ENCODE measurements around the gene CRISP2. TPM values are rescaled to one million over a fixed set of nuclear protein-coding genes. Genes with fewer than 3 reads are reported as not detected.

Gene CRISP2
- total RNA-seq, 1 experiment from 2014 or later: not detected

DNA sequence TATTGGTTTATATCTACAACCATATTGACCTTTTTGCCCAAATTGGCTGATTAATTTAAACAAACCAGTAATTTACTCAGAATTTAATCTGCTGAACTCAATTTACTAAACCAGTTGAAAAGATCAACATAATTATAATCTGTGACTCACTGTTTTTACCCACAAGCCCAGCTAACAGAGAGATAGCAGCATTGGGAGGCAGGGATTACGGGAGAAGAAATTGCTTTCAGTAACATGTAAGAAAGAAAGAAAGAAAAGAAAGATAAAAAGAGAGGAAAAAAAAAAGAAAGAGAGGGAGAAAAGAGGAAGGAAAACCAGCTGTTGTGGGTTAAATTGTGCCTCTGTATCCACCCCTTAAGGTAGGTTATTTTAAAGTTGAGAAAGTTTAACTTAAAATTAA, 63.4 kb downstream of the CRISP2 start:
- ChIA-PET POLR2A (no interaction called here), CTCF (no interaction called here)
- H3K4me1 Mint-ChIP-seq (ENCODE audit: insufficient read depth, unreplicated experiment): no peaks in the 10 kb centered on the region
- H3K4me3 Mint-ChIP-seq (ENCODE audit: unreplicated experiment): no peak overlapping the region
- H3K27ac Mint-ChIP-seq (ENCODE audit: low read depth, unreplicated experiment): no peak overlapping the region
- no peaks in the 10 kb centered on the region for H3K36me3 Mint-ChIP-seq (ENCODE audit: insufficient read depth, unreplicated experiment)
- no peak for DNase-seq (ENCODE audit: unreplicated experiment)
- no peak for TF ChIP-seq CTCF (IDR thresholded peaks at IDR 0.05; ENCODE audit: unreplicated experiment)
- no TSS peak for BruUV-seq (replicated peaks)
- peaks cover 86% of the 10 kb centered on the region for H3K27me3 Mint-ChIP-seq (ENCODE audit: insufficient read depth, unreplicated experiment)
- intact Hi-C loops (cut with micrococcal nuclease): no loop called here
- no peaks in the 10 kb centered on the region for H3K9me3 Mint-ChIP-seq (ENCODE audit: unreplicated experiment)

GRCh38 chr6:49648036-49648435, 65.3 kb downstream of the CRISP2 start:
- H3K9me3 Mint-ChIP-seq (ENCODE audit: unreplicated experiment): no peaks in the 10 kb centered on the region
- peaks cover 90% of the 10 kb centered on the region for H3K27me3 Mint-ChIP-seq (ENCODE audit: insufficient read depth, unreplicated experiment)
- TF ChIP-seq CTCF (IDR thresholded peaks at IDR 0.05; ENCODE audit: unreplicated experiment): no peak
- H3K4me1 Mint-ChIP-seq (ENCODE audit: insufficient read depth, unreplicated experiment): no peaks in the 10 kb centered on the region
- no peak overlapping the region for H3K27ac Mint-ChIP-seq (ENCODE audit: low read depth, unreplicated experiment)
- H3K36me3 Mint-ChIP-seq (ENCODE audit: insufficient read depth, unreplicated experiment): no peaks in the 10 kb centered on the region
- DNase-seq (ENCODE audit: unreplicated experiment): no peak
- BruUV-seq (replicated peaks): no TSS peak
- POLR2A ChIA-PET: no interaction called here
- intact Hi-C loops (cut with micrococcal nuclease): no loop called here
- no peak overlapping the region for H3K4me3 Mint-ChIP-seq (ENCODE audit: unreplicated experiment)
- CTCF ChIA-PET: no interaction called here

DNA sequence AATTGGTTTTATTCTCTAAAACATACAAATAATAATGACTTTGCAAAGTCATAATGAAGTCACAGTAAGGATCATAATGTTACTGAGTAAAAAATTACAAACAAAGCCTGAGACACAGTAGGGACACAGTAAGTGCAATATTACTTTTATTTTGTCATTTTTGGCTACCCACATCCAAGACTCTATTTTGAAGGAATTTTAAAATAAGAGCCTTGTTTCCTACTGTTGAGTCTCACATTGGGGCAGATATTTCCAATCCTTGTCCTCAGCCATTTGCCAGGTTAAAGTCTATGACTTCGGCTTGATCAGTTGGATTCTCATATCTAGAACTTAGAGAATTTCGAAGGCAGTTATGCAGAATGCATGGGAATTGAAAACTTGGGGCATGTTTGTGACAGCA, 65.9 kb downstream of the CRISP2 start:
- POLR2A ChIA-PET: no interaction called here
- no peak for TF ChIP-seq CTCF (IDR thresholded peaks at IDR 0.05; ENCODE audit: unreplicated experiment)
- no peak overlapping the region for H3K4me3 Mint-ChIP-seq (ENCODE audit: unreplicated experiment)
- H3K4me1 Mint-ChIP-seq (ENCODE audit: insufficient read depth, unreplicated experiment): no peaks in the 10 kb centered on the region
- DNase-seq (ENCODE audit: unreplicated experiment): no peak
- H3K27ac Mint-ChIP-seq (ENCODE audit: low read depth, unreplicated experiment): no peak overlapping the region
- H3K27me3 Mint-ChIP-seq (ENCODE audit: insufficient read depth, unreplicated experiment): peaks cover 91% of the 10 kb centered on the region
- intact Hi-C loops (cut with micrococcal nuclease): no loop called here
- H3K9me3 Mint-ChIP-seq (ENCODE audit: unreplicated experiment): no peaks in the 10 kb centered on the region
- H3K36me3 Mint-ChIP-seq (ENCODE audit: insufficient read depth, unreplicated experiment): no peaks in the 10 kb centered on the region
- no TSS peak for BruUV-seq (replicated peaks)
- CTCF ChIA-PET: no interaction called here

- BruUV-seq (replicated peaks): no TSS peak
Measured at GRCh38 chr6:49646942-49647341, 66.4 kb downstream of the CRISP2 start.

More at GRCh38 chr6:49646942-49647341, 66.4 kb downstream of the CRISP2 start:
- ChIA-PET CTCF (no interaction called here), POLR2A (no interaction called here)
- no peak for DNase-seq (ENCODE audit: unreplicated experiment)
- Mint-ChIP-seq H3K27me3 (ENCODE audit: insufficient read depth, unreplicated experiment) (peaks cover 87% of the 10 kb centered on the region), H3K4me3 (ENCODE audit: unreplicated experiment) (no peak overlapping the region), H3K4me1 (ENCODE audit: insufficient read depth, unreplicated experiment) (no peaks in the 10 kb centered on the region), H3K27ac (ENCODE audit: low read depth, unreplicated experiment) (no peak overlapping the region), H3K9me3 (ENCODE audit: unreplicated experiment) (no peaks in the 10 kb centered on the region), H3K36me3 (ENCODE audit: insufficient read depth, unreplicated experiment) (no peaks in the 10 kb centered on the region)
- intact Hi-C loops (cut with micrococcal nuclease): no loop called here
- TF ChIP-seq CTCF (IDR thresholded peaks at IDR 0.05; ENCODE audit: unreplicated experiment): no peak
